GM18507 (cell line): ENCODE measurements around the gene PLCXD1.
"Not testable (repeated sequence)": the region's sequence is repeated elsewhere in the genome, so short reads cannot be mapped to it uniquely, and the experiment has no call there.

Experiments
- DNase-seq: peaks from one replicate; pipeline ENCODE4 v3.0.0; 2011; ENCODE audit warnings: low read depth; ENCODE audit not compliant: insufficient read length; ENCODE audit errors: extremely low spot score
- FAIRE-seq: peaks from 2 replicates; lab custom pipeline; 2011; peaks lifted over from hg19 to GRCh38; lab: Jason Lieb, UNC

The PLCXD1 gene

DNA sequence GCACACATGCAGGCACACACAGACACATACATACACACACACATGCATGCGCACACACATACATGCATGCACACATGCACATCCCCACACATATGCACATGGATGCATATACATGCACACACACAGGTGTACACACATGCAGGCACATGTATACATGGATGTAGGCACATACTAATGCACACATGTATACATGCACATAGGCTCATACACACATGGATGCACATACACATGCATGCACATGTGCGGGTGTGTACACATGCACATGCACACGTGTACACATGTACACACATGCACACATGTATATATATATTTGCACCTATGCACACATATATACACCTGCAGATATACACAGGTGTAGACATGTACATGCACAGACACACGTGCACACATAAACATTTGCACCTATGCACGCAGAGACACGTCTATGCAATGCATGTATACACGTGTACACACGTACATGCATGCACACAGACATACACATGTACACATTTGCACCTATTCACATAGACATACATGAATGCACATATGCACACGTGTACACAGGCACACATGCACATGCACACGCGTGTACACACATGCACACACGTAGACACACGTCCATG lies 4.0 kb downstream of the PLCXD1 start:
- no peak for FAIRE-seq
- no peak for DNase-seq

DNA sequence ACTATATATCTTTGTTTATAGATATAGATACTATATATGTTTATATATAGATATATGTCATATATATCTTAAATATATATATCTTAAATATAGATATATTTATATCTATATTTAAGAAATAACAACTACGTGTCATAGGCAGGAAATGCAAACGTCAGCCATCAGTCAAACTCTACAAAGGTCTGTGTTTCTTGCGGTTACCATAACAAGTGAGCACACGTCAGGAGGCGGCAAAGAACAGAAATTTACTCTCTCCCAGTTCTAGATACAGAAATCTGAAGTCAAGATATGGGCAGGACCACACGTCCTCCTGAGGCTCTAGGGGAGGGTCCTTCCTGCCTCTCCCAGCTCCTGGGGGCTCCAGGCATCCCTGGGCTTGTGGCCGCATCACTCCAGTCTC lies 6.5 kb downstream of the PLCXD1 start:
- FAIRE-seq = no peak
- no peak for DNase-seq

DNA sequence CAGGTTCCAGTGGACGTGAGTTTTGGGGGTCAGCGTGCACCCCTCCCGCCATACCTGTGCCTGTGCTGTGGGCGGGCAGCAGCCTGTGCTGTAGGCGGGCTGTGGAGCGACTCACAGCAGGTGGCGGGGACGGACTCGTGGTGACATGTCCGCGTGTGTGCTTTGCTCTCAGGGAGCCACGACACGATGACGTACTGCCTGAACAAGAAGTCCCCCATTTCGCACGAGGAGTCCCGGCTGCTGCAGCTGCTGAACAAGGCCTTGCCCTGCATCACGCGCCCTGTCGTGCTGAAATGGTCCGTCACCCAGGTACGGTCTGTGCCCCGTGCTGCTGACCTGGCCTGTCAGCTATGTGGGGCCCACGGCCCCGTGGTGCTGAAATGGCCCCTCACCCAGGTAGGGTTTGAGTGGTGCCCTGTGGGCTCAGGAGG lies 7.4 kb downstream of the PLCXD1 start:
- DNase-seq = no peak
- FAIRE-seq = no peak

DNA sequence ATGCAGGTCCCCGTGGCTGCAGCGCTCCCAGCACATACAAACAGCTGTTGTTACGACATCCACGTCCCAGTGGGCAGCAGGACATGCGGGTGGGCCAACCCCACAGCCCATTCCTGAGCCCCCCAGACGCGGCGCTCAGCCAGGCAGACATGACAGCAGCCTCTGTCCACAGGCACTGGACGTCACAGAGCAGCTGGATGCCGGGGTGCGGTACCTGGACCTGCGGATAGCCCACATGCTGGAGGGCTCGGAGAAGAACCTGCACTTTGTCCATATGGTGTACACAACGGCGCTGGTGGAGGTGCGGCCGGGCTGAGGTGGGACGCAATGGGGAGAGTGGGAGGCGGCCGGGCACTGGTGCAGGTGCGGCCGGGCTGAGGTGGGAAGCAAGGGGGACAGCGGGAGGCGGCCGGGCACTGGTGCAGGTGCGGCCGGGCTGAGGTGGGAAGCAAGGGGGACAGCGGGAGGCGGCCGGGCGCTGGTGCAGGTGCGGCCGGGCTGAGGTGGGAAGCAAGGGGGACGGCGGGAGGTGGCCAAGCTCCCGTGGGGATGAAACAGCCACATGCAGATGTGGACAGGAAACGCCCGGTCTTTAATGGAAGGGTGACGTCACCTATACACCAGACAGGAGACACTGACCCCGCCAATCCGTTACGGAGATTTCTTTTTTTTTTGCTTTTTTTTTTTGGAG lies 9.4 kb downstream of the PLCXD1 start:
- no peak for FAIRE-seq
- DNase-seq = no peak

DNA sequence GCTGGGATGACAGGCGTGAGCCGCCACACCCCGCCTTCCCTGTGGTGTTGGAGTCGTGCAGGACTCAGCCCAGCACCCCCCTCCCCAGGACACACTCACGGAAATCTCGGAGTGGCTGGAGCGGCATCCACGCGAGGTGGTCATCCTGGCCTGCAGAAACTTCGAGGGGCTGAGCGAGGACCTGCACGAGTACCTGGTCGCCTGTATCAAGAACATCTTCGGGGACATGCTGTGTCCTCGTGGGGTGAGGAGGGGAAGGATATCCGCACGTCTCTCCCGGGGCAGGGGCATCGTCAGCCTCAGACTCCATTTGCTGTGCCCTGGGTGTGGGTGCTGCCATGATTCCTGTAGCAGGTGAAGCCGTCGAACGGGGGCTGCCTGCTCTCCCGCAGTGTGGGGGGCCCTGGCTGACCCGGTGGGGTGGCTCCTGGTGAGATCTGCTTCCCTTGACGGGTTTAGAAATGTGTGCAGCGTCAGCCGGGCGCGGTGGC lies 10.3 kb downstream of the PLCXD1 start:
- FAIRE-seq (no peak), DNase-seq (no peak)

- FAIRE-seq (no peak), DNase-seq (no peak)
Observed at GRCh38 chrX:292900-293897, 12.0 kb downstream of the PLCXD1 start.

DNA sequence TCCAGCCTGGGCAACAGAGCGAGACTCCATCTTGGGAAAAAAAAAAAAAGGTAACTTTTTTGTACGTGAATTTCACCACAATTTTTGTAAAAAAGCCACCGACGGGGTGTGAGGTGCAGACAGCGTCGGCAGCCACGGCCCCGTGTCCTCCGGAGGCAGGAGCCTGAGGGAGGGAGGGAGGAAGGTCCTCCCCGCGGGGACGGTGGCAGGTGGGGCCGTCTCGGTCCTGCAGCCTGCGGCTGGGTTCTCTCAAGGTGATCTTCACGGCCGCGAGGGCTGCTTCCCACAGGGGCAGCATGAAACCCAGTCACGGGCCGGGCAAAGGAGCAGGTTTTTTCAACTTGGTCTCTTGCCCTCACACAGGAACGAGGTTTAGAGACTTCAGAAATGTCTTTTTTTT lies 14.0 kb downstream of the PLCXD1 start:
- FAIRE-seq (no peak), DNase-seq (no peak)

DNA sequence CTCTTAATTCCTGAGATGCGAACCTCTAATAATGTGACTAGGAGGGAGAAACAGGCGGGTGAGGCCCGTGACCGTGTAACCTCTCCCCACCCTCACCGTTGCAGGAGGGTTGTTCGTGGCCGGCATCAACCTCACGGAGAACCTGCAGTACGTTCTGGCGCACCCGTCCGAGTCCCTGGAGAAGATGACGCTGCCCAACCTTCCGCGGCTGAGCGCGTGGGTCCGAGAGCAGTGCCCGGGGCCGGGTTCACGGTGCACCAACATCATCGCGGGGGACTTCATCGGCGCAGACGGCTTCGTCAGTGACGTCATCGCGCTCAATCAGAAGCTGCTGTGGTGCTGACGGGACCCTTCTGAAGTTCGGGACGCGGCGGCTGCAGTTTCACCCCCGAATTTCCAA lies 17.8 kb downstream of the PLCXD1 start:
- FAIRE-seq = no peak
- DNase-seq = no peak

DNA sequence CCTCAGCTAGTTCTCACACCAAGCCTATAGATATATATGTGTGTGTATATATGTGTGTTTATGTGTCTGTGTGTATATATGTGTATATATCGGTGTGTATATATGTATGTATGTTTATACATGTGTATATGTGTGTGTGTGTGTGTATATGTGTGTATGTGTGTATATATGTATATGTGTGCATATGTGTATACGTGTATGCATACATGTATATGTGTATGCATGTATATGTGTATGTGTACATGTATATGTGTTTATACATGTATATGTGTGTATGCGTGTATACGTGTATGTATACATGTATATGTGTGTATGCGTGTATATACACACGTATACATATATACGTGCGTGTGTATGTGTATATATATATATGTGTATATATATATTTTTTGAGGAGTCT lies 19.2 kb downstream of the PLCXD1 start:
- FAIRE-seq = no peak

GRCh38 chrX:302975-303374 lies 21.8 kb downstream of the PLCXD1 start:
- FAIRE-seq = no peak

More for the DNA sequence above, 19.2 kb downstream of the PLCXD1 start:
- DNase-seq = no peak

DNA sequence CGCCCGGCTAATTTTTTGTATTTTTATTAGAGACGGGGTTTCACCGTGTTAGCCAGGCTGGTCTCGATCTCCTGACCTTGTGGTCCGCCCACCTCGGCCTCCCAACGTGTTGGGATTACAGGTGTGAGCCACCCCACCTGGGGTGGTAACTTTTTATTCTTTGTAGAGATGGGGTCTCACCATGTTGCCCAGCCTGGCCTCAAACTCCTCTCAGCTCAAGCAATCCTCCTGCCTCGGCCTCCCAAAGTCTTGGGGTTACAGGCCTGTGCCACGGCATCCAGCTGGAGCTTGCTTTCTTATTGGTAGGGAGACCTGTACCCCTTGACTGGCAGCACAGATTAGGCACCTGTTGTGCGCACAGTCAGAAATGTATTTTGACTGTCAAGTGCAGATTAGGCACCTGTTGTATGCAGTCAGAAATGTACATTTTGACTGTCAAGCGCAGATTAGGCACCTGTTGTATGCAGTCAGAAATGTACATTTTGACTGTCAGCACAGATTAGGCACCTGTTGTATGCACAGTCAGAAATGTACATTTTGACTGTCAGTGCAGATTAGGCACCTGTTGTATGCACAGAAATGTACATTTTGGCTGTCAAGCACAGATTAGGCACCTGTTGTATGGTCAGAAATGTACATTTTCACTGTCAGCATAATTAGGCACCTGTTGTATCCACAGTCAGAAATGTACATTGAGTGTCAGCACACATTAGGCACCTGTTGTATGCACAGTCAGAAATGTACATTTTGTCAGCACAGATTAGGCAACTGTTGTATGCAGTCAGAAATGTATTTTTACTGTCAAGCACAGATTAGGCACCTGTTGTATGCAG lies 24.8 kb downstream of the PLCXD1 start:
- DNase-seq = not testable (repeated sequence)
- peak; percentile 15 for FAIRE-seq

More at GRCh38 chrX:302975-303374, 21.8 kb downstream of the PLCXD1 start:
- DNase-seq = no peak

- FAIRE-seq, DNase-seq: not testable (repeated sequence)
Observed at GRCh38 chrX:306614-307251, 25.6 kb downstream of the PLCXD1 start.

GRCh38 chrX:307261-308111 lies 26.3 kb downstream of the PLCXD1 start:
- DNase-seq (no peak), FAIRE-seq (no peak)

DNA sequence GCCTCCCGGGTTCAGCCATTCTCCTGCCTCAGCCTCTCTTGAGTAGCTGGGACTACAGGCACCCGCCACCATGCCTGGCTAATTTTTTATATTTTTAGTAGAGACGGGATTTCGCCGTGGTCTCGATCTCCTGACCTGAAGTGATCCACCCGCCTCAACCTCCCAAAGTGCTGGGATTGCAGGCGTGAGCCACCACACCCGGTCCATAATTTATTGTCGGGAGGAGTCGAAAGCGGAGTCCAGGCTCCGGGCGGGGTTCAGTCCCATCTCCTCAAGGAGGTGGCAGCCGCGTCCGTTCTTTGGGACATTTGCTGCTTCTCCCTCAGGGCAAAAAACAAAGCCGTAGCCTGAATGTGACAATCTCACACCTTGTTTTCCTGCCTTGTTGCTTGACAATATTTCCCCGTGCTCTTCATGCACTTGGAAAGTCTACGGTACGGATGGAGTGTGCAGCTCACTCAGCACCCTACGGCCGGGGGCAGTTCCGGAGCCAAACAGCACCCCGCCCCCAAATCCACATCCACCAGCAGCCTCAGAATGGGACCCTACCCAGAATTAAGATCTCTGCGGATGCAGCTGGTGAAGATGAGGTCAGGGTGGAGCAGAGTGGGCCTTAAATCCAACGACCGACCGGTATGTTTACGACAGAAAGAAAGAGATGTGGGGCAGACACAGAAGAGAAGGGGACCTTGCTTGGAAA lies 27.8 kb downstream of the PLCXD1 start:
- FAIRE-seq = no peak
- no peak for DNase-seq

DNA sequence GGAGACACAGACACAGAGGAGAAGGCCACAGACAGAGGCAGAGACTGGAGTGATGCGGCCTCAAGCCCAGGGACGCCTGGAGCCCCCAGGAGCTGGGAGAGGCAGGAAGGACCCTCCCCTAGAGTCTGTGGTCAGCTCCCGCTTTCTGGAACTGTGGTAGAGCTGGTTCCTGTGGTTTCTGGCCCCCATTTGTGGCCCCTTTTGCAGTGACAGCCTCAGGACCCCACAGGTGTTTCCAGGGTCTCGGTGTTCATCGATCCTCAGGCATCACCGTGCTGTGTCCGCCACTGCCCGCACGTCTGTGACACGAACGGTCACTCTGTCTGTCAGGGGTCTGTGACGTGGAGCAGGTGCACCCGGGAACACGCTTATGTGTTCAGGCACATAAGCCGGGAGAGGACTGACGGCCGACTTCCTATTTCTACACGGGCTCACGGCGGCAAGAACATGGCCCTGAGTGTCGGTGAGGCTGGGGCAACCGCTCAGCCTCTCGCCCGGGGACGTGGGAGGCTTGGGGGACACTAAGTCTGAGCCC lies 29.5 kb downstream of the PLCXD1 start:
- DNase-seq = no peak
- no peak for FAIRE-seq

GRCh38 chrX:311156-312129 lies 30.3 kb downstream of the PLCXD1 start:
- DNase-seq (no peak), FAIRE-seq (no peak)
